HEK293 (cell line): Measurements from ENCODE around the gene SCN4B.

Source experiments
- CTCF ChIA-PET: fragments of 350-600 bp; formaldehyde crosslinking; extraction: SDS; loops from one replicate; lab custom pipeline; 2021; ENCODE audit warnings: antibody characterized with exemption; lab: Yijun Ruan, JAX
- POLR2A ChIA-PET: fragments of 300-600 bp; formaldehyde crosslinking; extraction: SDS; loops from one replicate; lab custom pipeline; 2020; ENCODE audit warnings: antibody characterized with exemption, inconsistent platforms; lab: Yijun Ruan, JAX
- H3K27ac ChIP-seq: fragments of 200-500 bp; sonication (Bioruptor generic); 2 replicates; pipeline ENCODE4 v1.5.1; 2014; ENCODE audit warnings: low read depth, low read length, control low read depth, inconsistent platforms; ENCODE audit errors: extremely low read depth
- H3K36me3 ChIP-seq, 2 experiments: fragments of 200-500 bp in 1 of 2; sonication (Bioruptor generic) in 1 of 2; 1 replicate in 1 of 2; 2 replicates in 1 of 2; pipeline ENCODE4 v1.5.1; 2014 to 2017; ENCODE audit warnings: inconsistent platforms in 2 of 2, low read length in 2 of 2; ENCODE audit not compliant: control insufficient read depth in 2 of 2, insufficient read depth in 1 of 2
- H3K4me1 ChIP-seq: fragments of 200-500 bp; sonication (Bioruptor generic); 2 replicates; pipeline ENCODE4 v1.5.1; 2014; ENCODE audit warnings: mild to moderate bottlenecking, low read length, inconsistent platforms; ENCODE audit not compliant: control insufficient read depth, insufficient read depth
- H3K4me3 ChIP-seq: 2 replicates; pipeline ENCODE4 v1.5.1; 2011; ENCODE audit warnings: low read depth, mild to moderate bottlenecking, control low read depth, low read length, moderate library complexity
- H3K9me3 ChIP-seq: fragments of 200-500 bp; sonication (Bioruptor generic); 2 replicates; pipeline ENCODE4 v1.5.1; 2014; ENCODE audit warnings: low read depth, low read length, inconsistent platforms; ENCODE audit not compliant: control insufficient read depth, insufficient read depth
- AEBP2 ChIP-seq: fragments of 450-650 bp; formaldehyde crosslinking; IDR thresholded peaks from 2 replicates; pipeline ENCODE4 v1.5.1; 2016; ENCODE audit warnings: missing biosample characterization, missing genetic modification characterization, borderline replicate concordance
- ATF2 ChIP-seq: fragments of 450-650 bp; formaldehyde crosslinking; IDR thresholded peaks from 2 replicates; pipeline ENCODE4 v1.5.1; 2016; ENCODE audit warnings: missing biosample characterization, missing genetic modification characterization, low read depth
- FEZF1 ChIP-seq: fragments of 450-650 bp; formaldehyde crosslinking; IDR thresholded peaks from 2 replicates; pipeline ENCODE4 v1.5.1; 2016; ENCODE audit warnings: missing biosample characterization, missing genetic modification characterization
- GLI4 ChIP-seq: fragments of 450-650 bp; formaldehyde crosslinking; IDR thresholded peaks from 2 replicates; pipeline ENCODE4 v1.5.1; 2016; ENCODE audit warnings: missing biosample characterization, missing genetic modification characterization
- KLF10 ChIP-seq: fragments of 450-650 bp; IDR thresholded peaks from 2 replicates; pipeline ENCODE4 v1.5.1; 2018; ENCODE audit warnings: missing biosample characterization, mild to moderate bottlenecking, missing genetic modification characterization
- PRDM1 ChIP-seq: fragments of 450-650 bp; formaldehyde crosslinking; IDR thresholded peaks from 2 replicates; pipeline ENCODE4; 2016; ENCODE audit warnings: missing biosample characterization, missing genetic modification characterization
- PRDM4 ChIP-seq: fragments of 450-650 bp; formaldehyde crosslinking; IDR thresholded peaks from 2 replicates; pipeline ENCODE4 v1.5.1; 2017; ENCODE audit warnings: missing biosample characterization, missing genetic modification characterization
- REST ChIP-seq: fragments of 450-650 bp; formaldehyde crosslinking; IDR thresholded peaks from 2 replicates; pipeline ENCODE4 v1.5.1; 2016; ENCODE audit warnings: missing biosample characterization, missing genetic modification characterization
- TCF7L2 ChIP-seq: IDR thresholded peaks from 2 replicates; pipeline ENCODE4 v1.6.1; 2011; ENCODE audit warnings: low read depth, mild to moderate bottlenecking, inconsistent platforms, low read length, moderate library complexity, borderline replicate concordance
- WT1 ChIP-seq: fragments of 450-650 bp; formaldehyde crosslinking; IDR thresholded peaks from 2 replicates; pipeline ENCODE4 v1.5.1; 2016; ENCODE audit warnings: missing biosample characterization, missing genetic modification characterization
- ZBTB17 ChIP-seq: fragments of 450-650 bp; formaldehyde crosslinking; IDR thresholded peaks from 2 replicates; pipeline ENCODE4 v1.5.1; 2016; ENCODE audit warnings: missing biosample characterization, missing genetic modification characterization
- ZEB2 ChIP-seq: fragments of 450-650 bp; formaldehyde crosslinking; IDR thresholded peaks from 2 replicates; pipeline ENCODE4 v1.5.1; 2016; ENCODE audit warnings: missing biosample characterization, missing genetic modification characterization
- ZNF19 ChIP-seq: fragments of 450-650 bp; formaldehyde crosslinking; IDR thresholded peaks from 2 replicates; pipeline ENCODE4; 2016; ENCODE audit warnings: missing biosample characterization, missing genetic modification characterization, low read depth
- ZNF202 ChIP-seq: fragments of 450-650 bp; formaldehyde crosslinking; IDR thresholded peaks from 2 replicates; pipeline ENCODE4 v1.5.1; 2016; ENCODE audit warnings: missing biosample characterization, missing genetic modification characterization, borderline replicate concordance
- ZNF292 ChIP-seq: fragments of 450-650 bp; formaldehyde crosslinking; IDR thresholded peaks from 2 replicates; pipeline ENCODE4 v1.5.1; 2016; ENCODE audit warnings: low read depth, missing biosample characterization, missing genetic modification characterization, borderline replicate concordance
- ZNF473 ChIP-seq: fragments of 450-650 bp; formaldehyde crosslinking; IDR thresholded peaks from 2 replicates; pipeline ENCODE4 v1.5.1; 2017; ENCODE audit warnings: missing biosample characterization, missing genetic modification characterization
- ZNF585B ChIP-seq: fragments of 450-650 bp; formaldehyde crosslinking; IDR thresholded peaks from 2 replicates; pipeline ENCODE4 v1.5.1; 2016; ENCODE audit warnings: missing biosample characterization, missing genetic modification characterization
- ZNF658 ChIP-seq: fragments of 450-650 bp; formaldehyde crosslinking; IDR thresholded peaks from 2 replicates; pipeline ENCODE4; 2016; ENCODE audit warnings: missing biosample characterization, missing genetic modification characterization
- ZNF664 ChIP-seq: fragments of 450-650 bp; formaldehyde crosslinking; IDR thresholded peaks from 2 replicates; pipeline ENCODE4 v1.5.1; 2016; ENCODE audit warnings: missing biosample characterization, missing genetic modification characterization
- ZNF747 ChIP-seq: fragments of 450-650 bp; formaldehyde crosslinking; IDR thresholded peaks from 2 replicates; pipeline ENCODE4 v1.5.1; 2016; ENCODE audit warnings: missing biosample characterization, missing genetic modification characterization
- ZNF777 ChIP-seq: fragments of 450-650 bp; formaldehyde crosslinking; IDR thresholded peaks from 2 replicates; pipeline ENCODE4 v1.5.1; 2017; ENCODE audit warnings: missing biosample characterization, missing genetic modification characterization, borderline replicate concordance
- ZNF791 ChIP-seq: fragments of 450-650 bp; formaldehyde crosslinking; IDR thresholded peaks from 2 replicates; pipeline ENCODE4 v1.5.1; 2016; ENCODE audit warnings: missing biosample characterization, missing genetic modification characterization
- ZSCAN30 ChIP-seq: fragments of 450-650 bp; IDR thresholded peaks from 2 replicates; pipeline ENCODE4 v1.5.1; 2018; ENCODE audit warnings: missing biosample characterization, mild to moderate bottlenecking, missing genetic modification characterization, moderate library complexity

The SCN4B gene

GRCh38 chr11:118105657-118106305 lies 46.8 kb downstream of the SCN4B start:
- no peaks in the 10 kb centered on the region for H3K4me1 ChIP-seq
- POLR2A ChIA-PET, result interaction anchor here (1.8 kb wide), 1 partner anchor 8 kb away, joined by 4 read pairs; no protein-coding TSS in a partner anchor
- H3K36me3 ChIP-seq, result no peaks in the 10 kb centered on the region
- no peaks in the 10 kb centered on the region for H3K9me3 ChIP-seq
- no peak overlapping the region for H3K4me3 ChIP-seq
- TF ChIP-seq PRDM1 (tag by site-specific recombination) (no peak), ZBTB17 (peak; percentile 84)
- CTCF ChIA-PET, result interaction anchor here (0.6 to 0.7 kb wide), 2 partner anchors 52 to 53 kb away, joined by 3 read pairs; no protein-coding TSS in a partner anchor
- no peak overlapping the region for H3K27ac ChIP-seq

GRCh38 chr11:118104491-118104890 lies 48.1 kb downstream of the SCN4B start:
- ChIA-PET CTCF (interaction anchor here (0.9 kb wide), 1 partner anchor 69 kb away, joined by 3 read pairs; no protein-coding TSS in a partner anchor), POLR2A (interaction anchor here (1.8 kb wide), 1 partner anchor 9 kb away, joined by 4 read pairs; no protein-coding TSS in a partner anchor)
- H3K36me3 ChIP-seq, result no peaks in the 10 kb centered on the region
- H3K9me3 ChIP-seq, result no peaks in the 10 kb centered on the region
- TF ChIP-seq ZNF777 (tag by site-specific recombination) (no peak), REST (tag by site-specific recombination) (no peak), WT1 (tag by site-specific recombination) (no peak), PRDM4 (tag by site-specific recombination) (no peak), ZNF664 (no peak), ZNF19 (tag by site-specific recombination) (no peak), ZBTB17 (no peak), ZNF658 (tag by site-specific recombination) (no peak), TCF7L2 (no peak)
- no peaks in the 10 kb centered on the region for H3K4me1 ChIP-seq
- H3K4me3 ChIP-seq, result no peak overlapping the region
- H3K27ac ChIP-seq, result no peak overlapping the region

GRCh38 chr11:118102721-118103261 lies 49.8 kb downstream of the SCN4B start:
- ChIA-PET POLR2A (no interaction called here), CTCF (no interaction called here)
- Histone ChIP-seq H3K4me3 (no peak overlapping the region), H3K4me1 (no peaks in the 10 kb centered on the region), H3K9me3 (no peaks in the 10 kb centered on the region), H3K36me3 (no peaks in the 10 kb centered on the region), H3K27ac (no peak overlapping the region)
- no peak for TF ChIP-seq ZSCAN30 (tag by site-specific recombination)
- no peak for TF ChIP-seq ZNF585B (tag by site-specific recombination)
- TF ChIP-seq GLI4 (tag by site-specific recombination), result no peak
- no peak for TF ChIP-seq ZNF791 (tag by site-specific recombination)
- TF ChIP-seq ZNF292 (tag by site-specific recombination), result no peak
- no peak for TF ChIP-seq KLF10 (tag by site-specific recombination)
- no peak for TF ChIP-seq ZNF747 (tag by site-specific recombination)
- TF ChIP-seq FEZF1 (tag by site-specific recombination), result no peak
- TF ChIP-seq AEBP2, result no peak
- no peak for TF ChIP-seq ATF2 (tag by site-specific recombination)
- TF ChIP-seq ZBTB17, result no peak
- no peak for TF ChIP-seq ZEB2 (tag by site-specific recombination)
- no peak for TF ChIP-seq ZNF473 (tag by site-specific recombination)
- TF ChIP-seq ZNF202 (tag by site-specific recombination), result no peak
